Vagina (tissue), 2 donors: ENCODE results near the gene RCSD1.

ENCODE experiments used
- POLR2A ChIP-seq, 2 donors: fragments of 450-650 bp; IDR thresholded peaks; one replicate each; pipeline ENCODE4 v1.6.1; 2017; ENCODE audit warnings: antibody characterized with exemption in 2 of 2, mild to moderate bottlenecking in 2 of 2, moderate library complexity in 2 of 2
- POLR2AphosphoS5 ChIP-seq, 2 donors: sonication (generic); formaldehyde crosslinking; IDR thresholded peaks; one replicate each; pipeline ENCODE4 v1.9.0; 2017; ENCODE audit warnings: antibody characterized with exemption in 2 of 2, mild to moderate bottlenecking in 2 of 2, low read depth in 1 of 2; ENCODE audit not compliant: insufficient read depth in 1 of 2
- TF ChIP-seq, protein P1 (sequence below), 3 experiments: fragments of 450-650 bp in 2 of 3; fragments of 200-600 bp in 1 of 3; sonication (generic) in 1 of 3; IDR thresholded peaks; one replicate each; pipeline ENCODE4 v1.5.1; 2017 to 2019; ENCODE audit warnings: antibody characterized with exemption in 3 of 3, mild to moderate bottlenecking in 2 of 3, moderate library complexity in 2 of 3

DNA sequence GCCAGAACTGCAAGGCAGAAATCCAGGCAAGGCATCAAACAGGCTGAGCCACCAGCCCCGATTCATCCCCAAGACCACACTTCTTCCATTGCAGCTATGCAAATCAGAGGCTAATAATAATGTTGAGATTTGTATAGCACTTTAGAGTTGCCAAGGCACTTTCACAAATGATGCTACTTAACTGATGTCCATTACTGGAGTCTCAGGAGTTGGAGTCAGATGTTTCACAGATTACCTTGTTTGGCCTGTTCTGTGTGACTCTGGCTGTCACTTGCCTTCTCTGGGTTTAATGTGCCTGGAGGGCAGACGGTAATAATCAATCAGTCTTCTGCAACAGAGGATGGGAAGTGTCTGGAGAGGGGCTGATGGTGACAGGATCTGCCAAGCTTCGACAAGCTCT, 51.0 kb downstream of the RCSD1 start:
- no peak for TF ChIP-seq POLR2A (IDR thresholded peaks at IDR 0.05)
- TF ChIP-seq POLR2AphosphoS5 (IDR thresholded peaks at IDR 0.05; ENCODE audit: insufficient read depth in 1 of 2, low read depth in 1 of 2): no peak
- TF ChIP-seq, protein P1, sequence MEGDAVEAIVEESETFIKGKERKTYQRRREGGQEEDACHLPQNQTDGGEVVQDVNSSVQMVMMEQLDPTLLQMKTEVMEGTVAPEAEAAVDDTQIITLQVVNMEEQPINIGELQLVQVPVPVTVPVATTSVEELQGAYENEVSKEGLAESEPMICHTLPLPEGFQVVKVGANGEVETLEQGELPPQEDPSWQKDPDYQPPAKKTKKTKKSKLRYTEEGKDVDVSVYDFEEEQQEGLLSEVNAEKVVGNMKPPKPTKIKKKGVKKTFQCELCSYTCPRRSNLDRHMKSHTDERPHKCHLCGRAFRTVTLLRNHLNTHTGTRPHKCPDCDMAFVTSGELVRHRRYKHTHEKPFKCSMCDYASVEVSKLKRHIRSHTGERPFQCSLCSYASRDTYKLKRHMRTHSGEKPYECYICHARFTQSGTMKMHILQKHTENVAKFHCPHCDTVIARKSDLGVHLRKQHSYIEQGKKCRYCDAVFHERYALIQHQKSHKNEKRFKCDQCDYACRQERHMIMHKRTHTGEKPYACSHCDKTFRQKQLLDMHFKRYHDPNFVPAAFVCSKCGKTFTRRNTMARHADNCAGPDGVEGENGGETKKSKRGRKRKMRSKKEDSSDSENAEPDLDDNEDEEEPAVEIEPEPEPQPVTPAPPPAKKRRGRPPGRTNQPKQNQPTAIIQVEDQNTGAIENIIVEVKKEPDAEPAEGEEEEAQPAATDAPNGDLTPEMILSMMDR (IDR thresholded peaks at IDR 0.05): no peak
